ENCODE results near the gene OBSL1.

DNA sequence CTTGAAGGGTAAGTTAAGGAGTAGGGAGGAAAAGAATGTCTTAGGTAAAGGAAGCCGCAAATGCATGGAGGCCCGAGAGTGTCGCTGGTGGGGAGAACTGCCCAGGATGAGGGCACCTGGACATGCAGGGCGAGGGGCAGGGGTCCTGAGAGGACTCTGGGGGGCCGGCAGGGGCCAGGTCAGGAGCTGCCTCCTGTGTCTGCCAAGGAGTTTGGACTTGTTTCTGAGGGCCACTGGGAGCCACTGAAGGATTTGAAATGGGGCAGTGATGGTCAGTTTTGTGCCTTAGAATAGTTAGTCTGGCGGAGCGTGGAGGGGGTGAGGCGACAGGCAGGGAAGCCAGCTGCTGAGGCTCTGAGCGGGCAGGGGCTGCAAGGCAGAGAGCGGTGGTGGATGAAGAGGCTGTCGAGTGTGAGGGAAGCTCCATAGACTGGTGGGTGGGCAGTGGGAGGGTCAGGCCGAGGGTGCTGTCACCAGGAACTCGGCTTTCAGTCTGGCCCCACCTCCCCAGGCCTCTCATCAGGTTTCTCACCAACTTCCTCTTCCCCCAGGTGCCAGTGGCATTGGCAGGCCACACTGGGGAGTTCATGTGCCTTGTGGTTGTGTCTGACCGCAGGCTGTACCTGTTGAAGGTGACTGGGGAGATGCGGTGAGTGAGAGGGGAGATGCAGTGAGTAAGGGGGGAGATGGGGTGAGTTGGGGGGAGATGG lies 41.4 kb upstream of the OBSL1 start:
- TF ChIP-seq, protein P1, sequence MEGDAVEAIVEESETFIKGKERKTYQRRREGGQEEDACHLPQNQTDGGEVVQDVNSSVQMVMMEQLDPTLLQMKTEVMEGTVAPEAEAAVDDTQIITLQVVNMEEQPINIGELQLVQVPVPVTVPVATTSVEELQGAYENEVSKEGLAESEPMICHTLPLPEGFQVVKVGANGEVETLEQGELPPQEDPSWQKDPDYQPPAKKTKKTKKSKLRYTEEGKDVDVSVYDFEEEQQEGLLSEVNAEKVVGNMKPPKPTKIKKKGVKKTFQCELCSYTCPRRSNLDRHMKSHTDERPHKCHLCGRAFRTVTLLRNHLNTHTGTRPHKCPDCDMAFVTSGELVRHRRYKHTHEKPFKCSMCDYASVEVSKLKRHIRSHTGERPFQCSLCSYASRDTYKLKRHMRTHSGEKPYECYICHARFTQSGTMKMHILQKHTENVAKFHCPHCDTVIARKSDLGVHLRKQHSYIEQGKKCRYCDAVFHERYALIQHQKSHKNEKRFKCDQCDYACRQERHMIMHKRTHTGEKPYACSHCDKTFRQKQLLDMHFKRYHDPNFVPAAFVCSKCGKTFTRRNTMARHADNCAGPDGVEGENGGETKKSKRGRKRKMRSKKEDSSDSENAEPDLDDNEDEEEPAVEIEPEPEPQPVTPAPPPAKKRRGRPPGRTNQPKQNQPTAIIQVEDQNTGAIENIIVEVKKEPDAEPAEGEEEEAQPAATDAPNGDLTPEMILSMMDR (IDR thresholded peaks at IDR 0.05) = no peak
- no peak for TF ChIP-seq POLR2AphosphoS5 (IDR thresholded peaks at IDR 0.05)
- no peak for TF ChIP-seq POLR2A (IDR thresholded peaks at IDR 0.05)

Data from upper lobe of left lung (tissue), 4 donors.